Choroid plexus epithelial cell (primary cell): Measurements from ENCODE around the gene NPEPL1.

Experiments used
- DNase-seq: peaks from one replicate; pipeline ENCODE4 v3.0.0-alpha.2; 2010; ENCODE audit warnings: low read depth
- H3K4me3 ChIP-seq: 2 replicates; pipeline ENCODE4 v1.5.1; 2011; ENCODE audit warnings: low read depth, mild to moderate bottlenecking, control low read depth, low read length, moderate library complexity
- CTCF ChIP-seq: conservative IDR thresholded peaks from 2 replicates; pipeline ENCODE4 v1.5.1; 2011; ENCODE audit warnings: low read depth, mild to moderate bottlenecking, control low read depth, inconsistent platforms, low read length, moderate library complexity

Gene NPEPL1

GRCh38 chr20:58708246-58708931, 15.8 kb downstream of the NPEPL1 start:
- H3K4me3 ChIP-seq: no peak overlapping the region
- TF ChIP-seq CTCF: no peak
- no peak for DNase-seq

- no peak for DNase-seq
- TF ChIP-seq CTCF: no peak
- no peak overlapping the region for H3K4me3 ChIP-seq
These were observed 16.6 kb downstream of the NPEPL1 start for GRCh38 chr20:58709013-58709702.

- TF ChIP-seq CTCF: no peak
- DNase-seq: no peak
- no peak overlapping the region for H3K4me3 ChIP-seq
These were observed 17.1 kb downstream of the NPEPL1 start for GRCh38 chr20:58709703-58710039.

- DNase-seq: no peak
- no peak for TF ChIP-seq CTCF
- H3K4me3 ChIP-seq: no peak overlapping the region
These were observed 18.1 kb downstream of the NPEPL1 start for GRCh38 chr20:58710481-58711265.

GRCh38 chr20:58711266-58712051, 18.9 kb downstream of the NPEPL1 start:
- DNase-seq: no peak
- H3K4me3 ChIP-seq: no peak overlapping the region
- TF ChIP-seq CTCF: no peak

GRCh38 chr20:58712151-58712791, 19.7 kb downstream of the NPEPL1 start:
- no peak for DNase-seq
- no peak for TF ChIP-seq CTCF
- H3K4me3 ChIP-seq: no peak overlapping the region
